ENCODE data around the gene RECK. TPM values are rescaled to one million over a fixed set of nuclear protein-coding genes. Genes with fewer than 3 reads are reported as not detected.

The RECK gene
- total RNA-seq, 1 donor from 2014 or later, result 18.7 TPM

GRCh38 chr9:36135741-36136271 lies 99.1 kb downstream of the RECK start:
- no peak for DNase-seq (ENCODE audit: extremely low read depth, low read depth, low spot score)

DNA sequence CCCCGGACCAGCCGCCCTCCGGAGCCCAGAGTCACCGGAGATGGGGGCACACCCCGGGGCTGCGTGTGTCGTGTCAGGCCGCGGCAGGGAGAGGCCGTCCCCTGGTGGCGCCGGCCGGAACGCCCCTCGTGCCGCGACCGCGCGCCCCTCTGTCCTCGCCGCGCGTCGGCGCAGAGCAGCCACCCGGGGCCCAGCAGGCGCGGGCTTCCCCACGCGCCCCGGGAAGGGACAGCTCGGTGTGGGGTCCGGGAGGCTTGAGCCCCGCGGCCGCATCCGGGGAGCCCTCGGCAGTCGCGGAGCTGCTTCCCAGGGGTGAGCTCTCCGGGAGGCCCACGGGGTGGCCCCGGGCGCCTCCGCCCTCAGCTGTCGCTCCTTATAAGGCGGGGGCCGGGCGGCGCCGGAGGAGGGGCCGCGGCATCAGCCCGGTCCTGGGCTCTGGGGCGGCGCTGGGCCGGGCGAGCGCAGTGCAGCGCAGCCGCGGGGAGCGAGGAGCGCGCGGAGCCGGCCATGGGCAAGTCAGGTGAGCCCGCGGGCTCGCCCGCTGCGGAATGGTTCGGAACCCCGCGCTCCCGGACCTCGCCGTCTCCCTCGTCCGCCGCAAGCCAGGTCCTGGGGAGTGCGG lies 99.7 kb downstream of the RECK start, which contains the start of gene GLIPR2:
Gene GLIPR2, plus strand, starts transcription at position 462 of the 622 bp plus-strand sequence. Its CDS starts 46 bp downstream, at position 508.
- no peak for DNase-seq (ENCODE audit: extremely low read depth, low read depth, low spot score)

GRCh38 chr9:36136894-36137391 lies 100.2 kb downstream of the RECK start:
- DNase-seq (ENCODE audit: extremely low read depth, low read depth, low spot score), result no peak

- no peak for DNase-seq (ENCODE audit: extremely low read depth, low read depth, low spot score)
Observed at GRCh38 chr9:36137392-36138004, 100.8 kb downstream of the RECK start.

DNA sequence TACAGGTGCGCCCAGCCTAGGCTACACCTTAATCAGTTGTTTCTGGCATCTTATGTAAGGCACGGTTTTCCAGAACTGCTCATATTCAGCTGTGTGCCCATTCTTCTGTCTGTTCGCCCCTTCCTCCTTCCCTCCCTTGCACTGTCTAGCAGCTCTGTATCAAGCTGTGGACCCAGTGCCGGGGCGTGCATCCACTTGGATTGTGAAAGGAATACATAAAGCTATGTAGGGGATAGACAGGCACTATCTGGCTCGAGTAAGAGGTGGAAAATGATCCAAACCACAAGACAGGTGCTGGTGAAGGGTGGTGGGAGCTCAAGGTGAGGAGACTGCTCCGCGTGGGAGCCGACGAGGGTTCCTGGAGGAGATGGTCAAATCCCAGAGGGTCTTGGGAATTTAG lies 101.8 kb downstream of the RECK start:
- no peak for DNase-seq (ENCODE audit: extremely low read depth, low read depth, low spot score)

DNA sequence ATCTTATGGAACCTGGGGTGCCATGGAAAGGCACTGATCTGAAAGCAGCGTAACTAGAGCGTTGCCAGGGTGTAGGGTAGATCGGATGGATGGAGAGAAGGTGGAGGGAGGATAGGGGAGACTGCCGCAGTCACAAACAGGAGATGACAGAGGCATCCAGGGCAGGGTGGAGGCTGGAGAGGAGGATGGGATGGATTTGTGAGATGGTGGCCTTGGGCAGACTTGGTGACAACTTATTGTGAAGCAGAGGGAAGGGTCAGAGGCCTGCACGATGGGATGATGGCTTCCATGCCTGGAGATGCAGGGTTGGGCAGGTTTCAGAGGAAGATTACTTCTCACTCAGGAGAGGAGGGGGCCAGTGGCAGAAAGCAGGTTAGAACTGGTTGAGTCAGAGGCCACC lies 102.2 kb downstream of the RECK start:
- DNase-seq (ENCODE audit: extremely low read depth, low read depth, low spot score), result no peak

DNA sequence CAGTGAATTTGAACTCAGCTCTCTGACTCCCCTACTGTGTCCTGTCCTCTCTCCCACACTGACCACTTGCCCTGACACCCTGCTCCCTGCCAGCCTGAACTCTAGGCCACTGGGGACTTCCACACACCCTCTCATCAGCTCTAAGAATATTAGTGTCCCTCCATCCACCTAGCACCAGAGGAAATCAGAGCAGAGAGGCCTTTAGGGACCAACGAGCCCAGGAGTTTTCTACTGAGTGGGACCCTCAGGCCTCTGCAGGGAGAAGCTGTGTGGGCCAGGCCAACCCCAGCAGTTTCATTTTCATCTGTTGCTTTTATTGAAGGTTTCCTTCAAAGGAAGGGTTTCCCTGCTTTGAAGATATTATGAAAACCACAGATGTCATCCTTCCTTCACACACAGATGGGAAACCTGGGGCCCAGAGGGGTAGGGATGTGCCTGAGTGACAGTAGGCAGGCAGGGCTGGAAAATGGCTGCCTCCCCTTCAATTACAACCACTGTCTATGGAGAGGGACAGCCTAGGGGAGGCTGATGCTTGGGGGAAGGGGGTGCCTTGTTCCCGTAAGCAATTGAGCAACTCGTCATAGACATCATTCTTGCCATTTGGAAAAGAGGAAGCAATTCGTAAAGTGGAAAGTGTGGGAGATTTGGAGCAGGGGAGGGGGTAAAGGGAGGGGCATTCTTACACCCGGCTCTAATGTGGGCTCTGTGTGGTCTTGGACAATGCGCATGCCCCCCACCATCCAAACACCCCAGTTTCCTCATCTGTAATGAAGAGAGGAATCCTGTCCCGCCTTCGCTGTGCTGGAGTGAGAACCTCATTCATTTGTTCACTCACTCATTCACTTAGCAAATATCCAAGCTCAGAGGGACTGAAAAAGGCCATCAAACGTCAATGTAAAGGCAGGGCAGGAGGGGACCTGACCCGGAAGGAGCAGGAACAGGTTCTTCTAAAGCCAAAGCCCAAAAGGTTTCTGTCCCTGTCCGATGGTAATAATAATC lies 103.7 kb downstream of the RECK start:
- DNase-seq (ENCODE audit: extremely low read depth, low read depth, low spot score), result no peak

DNA sequence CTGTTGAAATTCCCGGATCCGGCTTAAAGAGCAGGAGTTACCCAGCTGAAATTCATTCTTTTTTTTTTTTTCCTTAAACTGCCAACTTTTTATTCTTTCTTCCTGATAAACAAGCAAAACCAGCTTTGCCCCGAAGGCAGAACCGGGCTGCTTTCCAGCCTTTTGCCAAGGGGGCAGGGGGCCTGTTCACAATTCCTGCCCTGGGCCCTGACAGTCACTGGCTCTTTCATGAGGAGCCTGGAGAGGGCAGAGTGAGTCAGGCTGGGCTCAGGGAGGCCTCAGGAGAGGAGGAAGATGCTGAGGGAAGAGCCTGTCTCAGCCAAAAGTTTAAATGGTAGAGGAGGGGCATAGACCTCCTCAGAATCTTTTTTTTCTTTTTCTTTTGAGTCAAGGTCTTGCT lies 104.6 kb downstream of the RECK start:
- no peak for DNase-seq (ENCODE audit: extremely low read depth, low read depth, low spot score)

GRCh38 chr9:36141761-36142160 lies 105.0 kb downstream of the RECK start:
- DNase-seq (ENCODE audit: extremely low read depth, low read depth, low spot score), result no peak

GRCh38 chr9:36142510-36143244 lies 106.0 kb downstream of the RECK start:
- DNase-seq (ENCODE audit: extremely low read depth, low read depth, low spot score), result no peak

DNA sequence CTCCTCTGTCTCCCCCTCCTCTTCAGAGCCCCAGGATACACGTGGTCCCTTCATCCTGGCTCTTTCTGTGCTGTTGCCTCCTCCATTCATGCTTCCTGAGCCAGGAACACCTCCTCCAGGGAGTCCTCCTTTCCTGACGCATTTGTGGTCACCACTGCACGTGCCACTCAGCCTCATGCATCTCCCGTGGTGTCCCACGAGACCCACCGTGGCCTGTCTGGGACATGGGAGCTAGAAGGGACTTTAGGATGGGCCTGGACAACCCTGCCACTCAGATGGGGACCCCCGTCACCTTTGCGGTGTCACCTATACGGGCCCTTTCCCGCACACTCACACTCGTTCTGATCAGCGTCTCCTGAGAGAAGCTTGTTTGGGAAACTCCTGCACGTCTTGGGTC lies 106.5 kb downstream of the RECK start:
- DNase-seq (ENCODE audit: extremely low read depth, low read depth, low spot score), result no peak

- no peak for DNase-seq (ENCODE audit: extremely low read depth, low read depth, low spot score)
Observed at GRCh38 chr9:36144309-36145232, 107.9 kb downstream of the RECK start.

DNA sequence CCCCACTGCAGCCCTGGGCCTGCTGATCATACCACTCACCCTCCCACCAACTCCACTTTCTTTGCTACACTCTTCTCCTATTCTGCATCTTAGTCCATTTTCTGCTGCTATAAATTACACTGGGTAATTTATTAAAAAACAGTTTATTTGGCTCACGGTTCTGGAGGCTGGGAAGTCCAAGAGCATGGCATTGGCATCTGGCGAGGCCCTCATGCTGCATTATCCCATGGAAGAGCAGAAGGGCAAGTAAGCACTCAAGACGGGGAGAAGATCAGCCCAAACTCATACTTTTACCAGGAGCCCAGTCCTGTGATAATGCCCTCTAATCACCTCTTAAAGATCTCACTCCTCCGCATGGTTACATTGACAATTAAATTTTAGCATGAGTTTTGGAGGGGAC lies 109.3 kb downstream of the RECK start:
- no peak for DNase-seq (ENCODE audit: extremely low read depth, low read depth, low spot score)

- no peak for DNase-seq (ENCODE audit: extremely low read depth, low read depth, low spot score)
Observed at GRCh38 chr9:36146651-36147050, 109.9 kb downstream of the RECK start.

- no peak for DNase-seq (ENCODE audit: extremely low read depth, low read depth, low spot score)
Observed at GRCh38 chr9:36147441-36148175, 110.9 kb downstream of the RECK start.

GRCh38 chr9:36148311-36149051 lies 111.8 kb downstream of the RECK start:
- DNase-seq (ENCODE audit: extremely low read depth, low read depth, low spot score), result peak; percentile 67

GRCh38 chr9:36149197-36149596 lies 112.5 kb downstream of the RECK start:
- no peak for DNase-seq (ENCODE audit: extremely low read depth, low read depth, low spot score)
